ENCODE measurements around the gene TSHZ1.

Gene TSHZ1

DNA sequence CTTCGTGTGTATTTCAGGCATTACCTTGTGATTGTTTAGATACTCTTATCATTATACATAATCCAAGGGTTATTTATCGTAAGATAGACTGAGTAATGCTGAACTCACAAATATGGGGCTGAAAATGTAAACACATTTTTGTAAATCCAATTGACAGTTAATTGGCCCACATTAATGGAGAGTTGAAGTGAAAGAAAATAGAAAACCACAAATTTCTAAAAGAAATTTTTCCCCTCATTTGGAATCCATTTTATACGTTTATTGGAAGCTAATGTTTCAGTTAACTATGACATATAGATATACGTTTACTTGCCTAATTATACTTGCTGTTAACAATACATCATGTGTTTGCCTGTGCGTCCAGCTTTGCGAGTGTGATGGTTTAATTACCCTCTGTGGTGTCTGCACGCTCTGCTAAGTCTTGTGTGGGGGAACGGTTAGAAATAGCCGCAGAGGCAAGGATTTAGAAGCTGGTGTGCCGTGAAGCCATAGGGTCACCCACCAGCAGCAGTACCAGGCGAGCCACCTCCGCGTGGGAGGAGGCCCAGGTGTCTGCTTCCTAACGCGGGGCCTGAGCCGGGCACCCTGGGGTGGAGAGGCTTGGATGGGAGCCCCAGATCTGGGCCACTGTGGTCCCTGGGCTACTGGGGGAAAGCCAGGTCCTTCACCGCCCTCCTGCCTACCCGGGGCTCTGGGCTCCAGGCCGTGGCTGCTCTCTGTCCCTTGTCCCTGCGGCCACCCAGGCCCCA lies 38.0 kb downstream of the TSHZ1 start:
- Histone ChIP-seq H3K9ac (ENCODE audit: low read length) (no peak overlapping the region), H3K79me2 (ENCODE audit: insufficient read depth, low read length) (no peaks in the 10 kb centered on the region), H2AFZ (ENCODE audit: low read depth, low read length, severe bottlenecking) (no peak overlapping the region), H3K27ac (ENCODE audit: low read depth, low read length) (no peak overlapping the region), H3K36me3 (ENCODE audit: low read length) (no peaks in the 10 kb centered on the region), H3K4me2 (ENCODE audit: low read depth, low read length, poor library complexity, severe bottlenecking) (no peak overlapping the region), H3F3A (ENCODE audit: insufficient read depth) (no peaks in the 10 kb centered on the region), H4K20me1 (ENCODE audit: low read depth, low read length) (peaks cover 14% of the 10 kb centered on the region; the same call in 1 of the 2 replicates), H3K9me2 (replicated peaks; ENCODE audit: insufficient read depth, low read length) (no peaks in the 10 kb centered on the region), H3K27me3 (ENCODE audit: low read length) (no peaks in the 10 kb centered on the region), H3K9me3 (ENCODE audit: insufficient read depth, low read length) (no peaks in the 10 kb centered on the region), H3K4me3 (ENCODE audit: insufficient read depth, low read length, poor library complexity, severe bottlenecking) (no peak overlapping the region)
- TF ChIP-seq, protein P1, sequence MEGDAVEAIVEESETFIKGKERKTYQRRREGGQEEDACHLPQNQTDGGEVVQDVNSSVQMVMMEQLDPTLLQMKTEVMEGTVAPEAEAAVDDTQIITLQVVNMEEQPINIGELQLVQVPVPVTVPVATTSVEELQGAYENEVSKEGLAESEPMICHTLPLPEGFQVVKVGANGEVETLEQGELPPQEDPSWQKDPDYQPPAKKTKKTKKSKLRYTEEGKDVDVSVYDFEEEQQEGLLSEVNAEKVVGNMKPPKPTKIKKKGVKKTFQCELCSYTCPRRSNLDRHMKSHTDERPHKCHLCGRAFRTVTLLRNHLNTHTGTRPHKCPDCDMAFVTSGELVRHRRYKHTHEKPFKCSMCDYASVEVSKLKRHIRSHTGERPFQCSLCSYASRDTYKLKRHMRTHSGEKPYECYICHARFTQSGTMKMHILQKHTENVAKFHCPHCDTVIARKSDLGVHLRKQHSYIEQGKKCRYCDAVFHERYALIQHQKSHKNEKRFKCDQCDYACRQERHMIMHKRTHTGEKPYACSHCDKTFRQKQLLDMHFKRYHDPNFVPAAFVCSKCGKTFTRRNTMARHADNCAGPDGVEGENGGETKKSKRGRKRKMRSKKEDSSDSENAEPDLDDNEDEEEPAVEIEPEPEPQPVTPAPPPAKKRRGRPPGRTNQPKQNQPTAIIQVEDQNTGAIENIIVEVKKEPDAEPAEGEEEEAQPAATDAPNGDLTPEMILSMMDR (IDR thresholded peaks at IDR 0.05; ENCODE audit: insufficient read depth, low read length, poor library complexity, severe bottlenecking): no peak
- TF ChIP-seq EZH2phosphoT487 (conservative IDR thresholded peaks at IDR 0.05; ENCODE audit: low read length): no peak

DNA sequence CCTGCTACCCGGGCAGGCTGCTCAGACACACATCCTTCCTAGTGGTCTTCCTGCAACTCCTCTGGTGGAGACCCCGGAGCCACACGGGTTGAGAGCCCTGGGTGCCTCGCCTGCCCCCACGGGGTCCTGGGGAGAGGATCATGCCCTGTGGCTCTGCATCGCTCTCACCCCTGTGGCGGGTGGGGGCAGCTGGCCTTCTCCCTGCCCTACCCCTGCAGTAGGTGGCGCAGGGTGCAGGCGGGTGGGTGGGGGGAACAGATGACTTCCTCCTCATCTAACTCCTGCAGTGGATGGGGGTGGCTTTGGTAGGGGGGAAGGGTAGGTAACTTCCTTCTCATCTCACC lies 38.5 kb downstream of the TSHZ1 start:
- TF ChIP-seq EZH2phosphoT487 (conservative IDR thresholded peaks at IDR 0.05; ENCODE audit: low read length): no peak
- TF ChIP-seq, protein P1 (IDR thresholded peaks at IDR 0.05; ENCODE audit: insufficient read depth, low read length, poor library complexity, severe bottlenecking): no peak
- H3F3A ChIP-seq (ENCODE audit: insufficient read depth): no peaks in the 10 kb centered on the region
- no peaks in the 10 kb centered on the region for H3K9me3 ChIP-seq (ENCODE audit: insufficient read depth, low read length)
- peaks cover 14% of the 10 kb centered on the region; the same call in 1 of the 2 replicates for H4K20me1 ChIP-seq (ENCODE audit: low read depth, low read length)
- no peak overlapping the region for H3K4me3 ChIP-seq (ENCODE audit: insufficient read depth, low read length, poor library complexity, severe bottlenecking)
- H3K27ac ChIP-seq (ENCODE audit: low read depth, low read length): no peak overlapping the region
- no peak overlapping the region for H3K9ac ChIP-seq (ENCODE audit: low read length)
- H3K79me2 ChIP-seq (ENCODE audit: insufficient read depth, low read length): no peaks in the 10 kb centered on the region
- H2AFZ ChIP-seq (ENCODE audit: low read depth, low read length, severe bottlenecking): no peak overlapping the region
- H3K27me3 ChIP-seq (ENCODE audit: low read length): no peaks in the 10 kb centered on the region
- H3K4me2 ChIP-seq (ENCODE audit: low read depth, low read length, poor library complexity, severe bottlenecking): no peak overlapping the region
- H3K9me2 ChIP-seq (replicated peaks; ENCODE audit: insufficient read depth, low read length): no peaks in the 10 kb centered on the region
- H3K36me3 ChIP-seq (ENCODE audit: low read length): no peaks in the 10 kb centered on the region

DNA sequence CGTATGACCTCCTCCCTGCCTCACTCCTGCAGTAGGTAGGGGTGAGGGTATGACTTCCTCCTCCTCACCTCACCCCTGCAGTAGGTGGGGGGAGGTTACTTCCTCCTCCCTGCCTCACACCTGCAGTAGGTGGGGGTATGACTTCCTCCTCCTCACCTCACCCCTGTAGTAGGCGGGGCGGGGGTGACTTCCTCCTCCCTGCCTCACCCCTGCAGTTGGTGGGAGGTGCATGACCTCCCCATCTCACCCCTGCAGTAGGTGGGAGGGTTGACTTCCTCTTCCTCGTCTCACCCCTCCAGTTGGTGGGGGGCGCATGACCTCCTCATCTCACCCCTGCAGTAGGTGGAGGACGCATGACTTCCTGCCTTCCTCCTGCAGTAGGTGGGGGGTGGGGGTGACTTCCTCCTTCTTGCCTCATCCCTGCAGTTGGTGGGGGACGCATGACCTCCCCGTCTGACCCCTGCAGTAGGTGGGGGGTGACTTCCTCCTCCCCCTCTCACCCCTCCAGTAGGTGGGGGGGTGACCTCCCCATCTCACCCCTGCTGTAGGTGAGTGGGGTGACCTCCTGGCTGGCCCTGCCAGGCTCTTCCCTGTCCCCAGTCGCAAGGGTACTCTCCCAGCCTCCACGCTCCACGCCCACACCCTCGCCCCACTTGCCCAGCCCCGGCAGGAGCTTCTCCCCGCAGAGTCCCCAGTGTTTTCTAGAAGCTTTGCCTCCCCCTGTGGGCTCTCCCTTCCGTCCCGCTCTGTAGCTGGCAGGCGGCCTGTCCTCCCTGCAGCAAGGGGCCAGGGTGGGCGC lies 39.3 kb downstream of the TSHZ1 start:
- Histone ChIP-seq H3K79me2 (ENCODE audit: insufficient read depth, low read length) (no peaks in the 10 kb centered on the region), H3F3A (ENCODE audit: insufficient read depth) (no peaks in the 10 kb centered on the region), H3K4me3 (ENCODE audit: insufficient read depth, low read length, poor library complexity, severe bottlenecking) (no peak overlapping the region), H3K9me3 (ENCODE audit: insufficient read depth, low read length) (no peaks in the 10 kb centered on the region), H3K27me3 (ENCODE audit: low read length) (no peaks in the 10 kb centered on the region), H3K4me2 (ENCODE audit: low read depth, low read length, poor library complexity, severe bottlenecking) (no peak overlapping the region), H3K9ac (ENCODE audit: low read length) (no peak overlapping the region), H2AFZ (ENCODE audit: low read depth, low read length, severe bottlenecking) (no peak overlapping the region), H3K27ac (ENCODE audit: low read depth, low read length) (no peak overlapping the region), H3K9me2 (replicated peaks; ENCODE audit: insufficient read depth, low read length) (no peaks in the 10 kb centered on the region), H4K20me1 (ENCODE audit: low read depth, low read length) (peaks cover 14% of the 10 kb centered on the region; the same call in 1 of the 2 replicates), H3K36me3 (ENCODE audit: low read length) (no peaks in the 10 kb centered on the region)
- TF ChIP-seq EZH2phosphoT487 (conservative IDR thresholded peaks at IDR 0.05; ENCODE audit: low read length): no peak
- TF ChIP-seq, protein P1 (IDR thresholded peaks at IDR 0.05; ENCODE audit: insufficient read depth, low read length, poor library complexity, severe bottlenecking): no peak

Data from SU-DHL-6 (cell line).